Common myeloid progenitor, CD34-positive (primary cell): ENCODE data around the gene LRRC57.
A peak's percentile ranks its signal among the peaks of the same experiment; 100 is the strongest.
"Not testable (repeated sequence)": the region's sequence is repeated elsewhere in the genome, so short reads cannot be mapped to it uniquely, and the experiment has no call there.

ENCODE experiments used
- CTCF ChIA-PET: fragments of 350-600 bp; sonication (Branson Sonifier 250); formaldehyde crosslinking; loops from one replicate; lab custom pipeline; 2021; ENCODE audit warnings: antibody characterized with exemption; lab: Charles Lee
- POLR2A ChIA-PET: fragments of 350-600 bp; sonication (Branson Sonifier 250); formaldehyde crosslinking; loops from one replicate; lab custom pipeline; 2021; ENCODE audit warnings: antibody characterized with exemption; lab: Charles Lee
- DNase-seq, 3 donors: peaks; one replicate each; pipeline versions ENCODE4 v3.0.0 to v3.0.0-alpha.2; 2013
- H3K27ac ChIP-seq, 2 experiments: 1 replicate in 1 of 2; 2 replicates in 1 of 2; pipeline ENCODE4 v1.7.0; 2013; ENCODE audit warnings: inconsistent platforms in 2 of 2, low read length in 2 of 2, mild to moderate bottlenecking in 2 of 2, low read depth in 1 of 2, moderate library complexity in 1 of 2; ENCODE audit not compliant: severe bottlenecking in 2 of 2, insufficient read depth in 1 of 2, poor library complexity in 1 of 2
- H3K27me3 ChIP-seq, 5 experiments: replicated peaks in 2 of 5; 1 replicate in 3 of 5; 2 replicates in 2 of 5; pipeline versions ENCODE4 v1.6.1 to v1.7.0; 2013; ENCODE audit warnings: low read length in 4 of 5, mild to moderate bottlenecking in 2 of 5, moderate library complexity in 2 of 5, inconsistent platforms in 1 of 5; ENCODE audit not compliant: insufficient read depth in 5 of 5, control insufficient read depth in 4 of 5
- H3K36me3 ChIP-seq, 4 experiments: 1 replicate in 2 of 4; 2 replicates in 2 of 4; pipeline versions ENCODE4 v1.6.1 to v1.7.0; 2013; ENCODE audit warnings: low read length in 3 of 4, control low read depth in 1 of 4, mild to moderate bottlenecking in 1 of 4; ENCODE audit not compliant: control insufficient read depth in 4 of 4, insufficient read depth in 4 of 4
- H3K4me1 ChIP-seq, 4 experiments: 1 replicate in 3 of 4; 2 replicates in 1 of 4; pipeline versions ENCODE4 v1.6.1 to v1.7.1; 2013; ENCODE audit warnings: low read length in 3 of 4, mild to moderate bottlenecking in 3 of 4, control low read depth in 1 of 4, inconsistent platforms in 1 of 4, moderate library complexity in 1 of 4; ENCODE audit not compliant: control insufficient read depth in 4 of 4, insufficient read depth in 4 of 4; ENCODE audit errors: control extremely low read depth in 1 of 4
- H3K4me3 ChIP-seq, 7 experiments: 1 replicate in 4 of 7; 2 replicates in 3 of 7; pipeline versions ENCODE4 v1.5.1 to v1.7.0; 2013; ENCODE audit warnings: mild to moderate bottlenecking in 7 of 7, low read length in 6 of 7, moderate library complexity in 6 of 7, inconsistent platforms in 2 of 7, low read depth in 2 of 7, control low read depth in 1 of 7; ENCODE audit not compliant: insufficient read depth in 4 of 7, control insufficient read depth in 1 of 7; ENCODE audit errors: extremely low read depth in 1 of 7
- H3K9me3 ChIP-seq, 5 experiments: 1 replicate in 4 of 5; 2 replicates in 1 of 5; pipeline versions ENCODE4 v1.6.1 to v1.7.1; 2013; ENCODE audit warnings: low read length in 4 of 5, mild to moderate bottlenecking in 2 of 5, inconsistent platforms in 1 of 5, low read depth in 1 of 5, moderate library complexity in 1 of 5; ENCODE audit not compliant: control insufficient read depth in 4 of 5, insufficient read depth in 2 of 5; ENCODE audit errors: control extremely low read depth in 1 of 5
- WGBS: methylation state at CpG from one replicate; pipeline ENCODE4 v1.1.5; 2013; ENCODE audit not compliant: insufficient coverage; 5-methylcytosine and 5-hydroxymethylcytosine counted together

LRRC57 gene

DNA sequence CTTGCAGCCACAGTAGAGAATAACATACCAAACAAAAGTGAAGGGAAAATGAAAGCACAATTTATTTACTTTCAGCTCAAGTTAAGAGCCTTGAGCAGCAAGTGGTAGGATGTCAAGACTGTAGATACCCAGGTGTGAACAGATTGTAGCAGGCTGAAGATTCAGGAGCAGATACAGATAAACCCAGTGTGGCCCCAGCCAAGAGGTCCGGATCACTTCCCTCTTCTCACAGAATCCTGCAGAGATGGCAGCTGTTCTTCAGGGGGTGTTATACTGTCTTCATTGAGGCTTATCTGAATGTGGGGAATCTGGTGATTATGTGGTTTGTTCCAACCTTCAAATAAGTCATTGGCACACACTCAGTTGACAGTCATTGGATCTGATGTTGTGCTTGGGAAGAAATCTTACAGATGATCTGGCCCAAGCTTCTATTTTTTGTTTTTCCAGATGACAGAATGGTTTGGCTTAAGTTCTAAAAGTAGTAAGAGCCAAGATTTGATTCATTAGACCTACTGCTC is 29.0 kb upstream of the LRRC57 start:
- CTCF ChIA-PET, result interaction anchor here (0.7 to 3.4 kb wide), 3 partner anchors 13 to 31 kb away, joined by 3 to 14 read pairs (median 3); no protein-coding TSS in a partner anchor
- Histone ChIP-seq H3K27me3 (no peaks in the 10 kb centered on the region), H3K9me3 (no peaks in the 10 kb centered on the region), H3K4me1 (peaks cover 16 to 71% (median 56%) of the 10 kb centered on the region in 4 experiments), H3K36me3 (no peaks in the 10 kb centered on the region), H3K4me3 (peak overlapping the region in 5 of 7 experiments; percentile 3 to 58 (median 22)), H3K27ac (no peak overlapping the region)
- peak in 2 of 3 donors; percentile 35 to 51 for DNase-seq
- POLR2A ChIA-PET, result interaction anchor here (0.6 to 0.7 kb wide), 2 partner anchors 69 to 71 kb away, joined by 4 to 5 read pairs; no protein-coding TSS in a partner anchor
- 17% methylated on average over 1 of the region's 1 CpG for WGBS

- ChIA-PET CTCF (interaction anchor here (1.1 to 3.4 kb wide), 4 partner anchors 14 to 32 kb away, joined by 3 to 14 read pairs (median 3); no protein-coding TSS in a partner anchor), POLR2A (interaction anchor here (2.7 kb wide), 1 partner anchor 28 kb away, joined by 12 read pairs; the partner anchor contains the start of genes HAUS2 and LRRC57)
- WGBS, result 100% methylated on average over 1 of the region's 1 CpG
- no peak overlapping the region for H3K27ac ChIP-seq
- peak in 1 of 3 donors; percentile 30 for DNase-seq
- peaks cover 11 to 63% (median 49%) of the 10 kb centered on the region in 4 experiments for H3K4me1 ChIP-seq
- peak overlapping the region in 6 of 7 experiments; percentile 67 to 91 (median 84) for H3K4me3 ChIP-seq
- no peaks in the 10 kb centered on the region for H3K36me3 ChIP-seq
- H3K9me3 ChIP-seq, result no peaks in the 10 kb centered on the region
- H3K27me3 ChIP-seq, result no peaks in the 10 kb centered on the region
These were observed 28.2 kb upstream of the LRRC57 start for GRCh38 chr15:42576776-42577175.

GRCh38 chr15:42576040-42576594 is 27.5 kb upstream of the LRRC57 start:
- ChIA-PET CTCF (interaction anchor here (0.8 to 3.4 kb wide), 8 partner anchors 8 to 33 kb away, joined by 3 to 14 read pairs (median 4); no protein-coding TSS in a partner anchor), POLR2A (interaction anchor here (1.2 to 2.7 kb wide), 3 partner anchors 12 to 32 kb away, joined by 7 to 12 read pairs (median 11); partner anchors contain the start of genes HAUS2 and LRRC57)
- DNase-seq, result no peak
- peak overlapping the region; percentile 67 to 91 (median 83) for H3K4me3 ChIP-seq
- H3K4me1 ChIP-seq, result peaks cover 10 to 58% (median 43%) of the 10 kb centered on the region in 4 experiments
- peak overlapping the region in 1 of 2 experiments; percentile 64 for H3K27ac ChIP-seq
- no peaks in the 10 kb centered on the region for H3K27me3 ChIP-seq
- no peaks in the 10 kb centered on the region for H3K9me3 ChIP-seq
- H3K36me3 ChIP-seq, result no peaks in the 10 kb centered on the region
- WGBS, result 10% methylated on average over 9 of the region's 16 CpGs

DNA sequence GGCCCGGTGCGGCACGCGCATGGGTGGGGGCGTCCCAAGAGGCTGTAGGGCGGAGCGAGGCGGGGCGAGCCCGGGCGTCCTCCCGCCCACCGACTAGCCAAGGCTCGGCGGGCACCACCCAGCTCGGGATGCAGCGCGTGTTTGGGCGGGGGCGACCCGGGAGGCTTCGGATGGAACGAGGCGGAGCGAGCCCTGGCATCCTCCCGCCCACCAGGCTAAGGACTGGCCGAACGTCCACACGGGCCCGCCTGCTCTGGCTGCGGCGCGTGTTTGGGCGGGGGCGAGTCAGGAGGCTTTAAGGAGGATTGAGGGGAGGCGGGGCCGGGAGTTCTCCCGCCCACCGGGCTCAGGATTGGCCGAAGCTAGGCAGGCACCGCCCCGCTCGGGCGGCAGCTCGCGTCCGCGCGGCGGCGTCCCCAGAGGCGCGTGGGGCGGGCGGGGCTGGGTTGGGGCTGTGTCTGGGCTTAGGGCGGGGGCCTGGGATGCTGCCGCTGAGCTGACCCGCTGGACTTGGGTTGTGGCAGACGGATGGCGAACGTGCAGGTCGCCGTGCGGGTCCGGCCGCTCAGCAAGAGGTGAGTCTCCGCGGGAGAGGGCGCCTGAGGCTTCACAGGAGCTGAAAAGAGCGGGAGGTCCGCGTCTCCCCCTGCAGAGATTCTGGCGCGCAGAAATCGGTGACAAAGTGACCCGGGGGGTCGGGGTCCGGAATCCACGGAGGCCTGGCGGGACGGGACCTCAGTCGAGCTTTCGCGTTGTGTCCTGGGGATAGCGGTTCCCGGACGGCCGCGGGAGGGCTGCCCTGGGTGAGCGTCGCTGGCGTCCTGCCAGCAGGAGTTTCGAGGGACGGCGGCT is 26.8 kb upstream of the LRRC57 start, which contains the start of gene STARD9:
Gene STARD9 (plus strand): TSS at position 419 of the 852 bp plus-strand sequence. CDS start 110 bp downstream, at position 529.
- Histone ChIP-seq H3K27ac (peak within 1 kb of the TSS in 1 of 2 experiments; percentile 64), H3K9me3 (no peaks in the 10 kb centered on the region), H3K4me1 (peaks cover 10 to 51% (median 38%) of the 10 kb centered on the region in 4 experiments), H3K27me3 (no peaks in the 10 kb centered on the region), H3K36me3 (no peaks in the 10 kb centered on the region), H3K4me3 (peak within 1 kb of the TSS; percentile 67 to 91 (median 83))
- CTCF ChIA-PET, result interaction anchor here (0.8 to 3.4 kb wide), 7 partner anchors 9 to 33 kb away, joined by 3 to 14 read pairs (median 5); no protein-coding TSS in a partner anchor
- DNase-seq, result peak; percentile 96 to 99 (median 98)
- POLR2A ChIA-PET, result interaction anchor here (0.5 to 2.7 kb wide), 6 partner anchors 9 to 32 kb away, joined by 3 to 12 read pairs (median 6); partner anchors contain the start of genes HAUS2 and LRRC57
- WGBS, result 0% methylated on average over 79 of the region's 95 CpGs

DNA sequence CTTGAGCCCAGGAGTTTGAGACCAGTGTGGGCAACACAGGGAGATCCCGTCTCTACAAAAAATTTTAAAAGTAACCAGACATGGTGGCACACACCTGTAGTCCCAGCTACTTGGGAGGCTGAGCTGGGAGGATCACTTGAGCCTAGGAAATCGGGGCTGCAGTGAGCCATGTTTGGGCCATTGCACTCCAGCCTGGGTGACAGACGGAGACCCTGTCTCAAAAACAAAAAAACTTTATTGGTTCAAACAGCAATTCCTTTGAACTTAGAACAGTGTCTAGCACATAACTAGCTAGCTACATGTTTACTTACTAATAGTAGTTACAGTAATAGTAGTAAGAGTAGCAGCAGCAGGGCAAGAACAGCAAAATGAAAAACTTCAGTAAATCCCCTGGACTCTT is 10.1 kb upstream of the LRRC57 start:
- no peak overlapping the region for H3K4me3 ChIP-seq
- WGBS, result 100% methylated on average over 1 of the region's 3 CpGs
- no peaks in the 10 kb centered on the region for H3K27me3 ChIP-seq
- peaks cover 0 to under 1% (median 0%) of the 10 kb centered on the region in 4 experiments for H3K4me1 ChIP-seq
- no peak for DNase-seq
- ChIA-PET CTCF (interaction anchor here (2.5 kb wide), 1 partner anchor 14 kb away, joined by 8 read pairs; no protein-coding TSS in a partner anchor), POLR2A (interaction anchor here (1.3 kb wide), 1 partner anchor 11 kb away, joined by 4 read pairs; no protein-coding TSS in a partner anchor)
- H3K36me3 ChIP-seq, result peaks cover 11 to 41% (median 36%) of the 10 kb centered on the region in 4 experiments
- H3K9me3 ChIP-seq, result no peaks in the 10 kb centered on the region
- H3K27ac ChIP-seq, result no peak overlapping the region

DNA sequence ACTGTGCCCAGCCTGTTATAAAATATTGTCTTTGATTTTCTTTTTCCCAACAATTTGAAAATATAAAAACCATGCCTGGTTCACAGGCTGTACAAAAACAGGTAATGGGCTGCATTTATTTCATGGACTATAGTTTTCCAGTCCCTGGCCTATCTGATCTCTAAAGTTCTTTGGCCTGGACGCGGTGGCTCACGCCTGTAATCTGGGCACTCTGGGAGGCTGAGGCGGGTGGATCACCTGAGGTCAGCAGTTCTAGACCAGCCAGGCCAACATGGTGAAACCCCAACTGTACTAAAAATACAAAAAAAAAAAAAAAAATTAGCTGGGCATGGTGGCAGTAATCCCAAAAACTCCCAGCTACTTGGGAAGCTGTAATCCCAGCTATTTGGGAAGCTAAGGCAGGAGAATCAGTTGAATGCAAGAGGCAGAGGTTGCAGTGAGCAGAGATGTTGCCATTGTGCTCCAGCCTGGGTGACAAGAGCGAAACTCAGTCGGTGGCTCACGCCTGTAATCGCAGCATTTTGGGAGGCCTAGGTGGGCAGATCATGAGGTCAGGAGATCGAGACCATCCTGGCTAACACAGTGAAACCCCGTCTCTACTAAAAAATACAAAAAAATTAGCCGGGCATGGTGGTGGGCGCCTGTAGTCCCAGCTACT is 8.1 kb upstream of the LRRC57 start:
- ChIA-PET POLR2A (interaction anchor here (0.7 kb wide), 1 partner anchor 11 kb away, joined by 3 read pairs; no protein-coding TSS in a partner anchor), CTCF (interaction anchor here (1.0 kb wide), 1 partner anchor 14 kb away, joined by 3 read pairs; no protein-coding TSS in a partner anchor)
- peak in 1 of 3 donors; percentile 50 for DNase-seq
- not testable (repeated sequence) for H3K27me3 ChIP-seq, H3K4me3 ChIP-seq, H3K9me3 ChIP-seq, H3K4me1 ChIP-seq, H3K27ac ChIP-seq
- peaks cover 13 to 33% (median 22%) of the 10 kb centered on the region in 4 experiments for H3K36me3 ChIP-seq
- WGBS, result 100% methylated on average over 4 of the region's 12 CpGs
